Activated CD4-positive, alpha-beta T cell treated with anti-CD3 and anti-CD28 coated beads, Interleukin-2, amount 10 ng/mL, durations not matched to agents 7 days and 5 days (primary cell): ENCODE results near the gene RRP1B. TPM values are rescaled to one million over a fixed set of nuclear protein-coding genes. Genes with fewer than 3 reads are reported as not detected.

ENCODE experiments used
- CTCF ChIA-PET: fragments of 350-600 bp; sonication (Branson Sonifier 250); formaldehyde crosslinking; loops from one replicate; lab custom pipeline; 2021; ENCODE audit warnings: antibody characterized with exemption; lab: Charles Lee
- POLR2A ChIA-PET: fragments of 350-600 bp; sonication (Branson Sonifier 250); formaldehyde crosslinking; loops from one replicate; lab custom pipeline; 2021; ENCODE audit warnings: antibody characterized with exemption; lab: Charles Lee
- DNase-seq: peaks from one replicate; pipeline ENCODE4 v3.0.0-alpha.2; 2020
- H3K27ac Mint-ChIP-seq: one replicate; pipeline ENCODE4 v1.8.0; 2021; ENCODE audit warnings: mild to moderate bottlenecking, moderate library complexity, mixed read lengths
- H3K27me3 Mint-ChIP-seq: one replicate; pipeline ENCODE4 v1.8.0; 2021; ENCODE audit warnings: mixed read lengths
- H3K36me3 Mint-ChIP-seq: one replicate; pipeline ENCODE4 v1.8.0; 2021; ENCODE audit warnings: low read depth, mixed read lengths
- H3K4me1 Mint-ChIP-seq: one replicate; pipeline ENCODE4 v1.8.0; 2021; ENCODE audit warnings: mixed read lengths
- H3K4me3 Mint-ChIP-seq: one replicate; pipeline ENCODE4 v1.8.0; 2021; ENCODE audit warnings: mild to moderate bottlenecking, moderate library complexity, mixed read lengths
- H3K9me3 Mint-ChIP-seq: one replicate; pipeline ENCODE4 v1.8.0; 2021; ENCODE audit warnings: mixed read lengths
- total RNA-seq, 2 experiments: library from RNA; stranded (reverse); gene quantifications; one replicate each; pipeline ENCODE4 v1.2.3, GENCODE V29; 2021

The RRP1B gene
- total RNA-seq, 2 experiments from 2014 or later = 47.7 to 48.1 TPM

- H3K27me3 Mint-ChIP-seq = peaks cover 30% of the 10 kb centered on the region
- CTCF ChIA-PET = interaction anchor here (0.5 to 0.9 kb wide), 2 partner anchors 10 to 12 kb away, joined by 3 to 4 read pairs; no protein-coding TSS in a partner anchor
- no peak overlapping the region for H3K4me3 Mint-ChIP-seq
- H3K9me3 Mint-ChIP-seq = no peaks in the 10 kb centered on the region
- DNase-seq = no peak
- no peak overlapping the region for H3K27ac Mint-ChIP-seq
- POLR2A ChIA-PET = no interaction called here
- peaks cover 21% of the 10 kb centered on the region for H3K4me1 Mint-ChIP-seq
- H3K36me3 Mint-ChIP-seq = no peaks in the 10 kb centered on the region
Observed at GRCh38 chr21:43716376-43717165, 57.2 kb downstream of the RRP1B start.

- H3K4me3 Mint-ChIP-seq = peak overlapping the region; percentile 45
- POLR2A ChIA-PET = no interaction called here
Observed at GRCh38 chr21:43717166-43717853, 58.0 kb downstream of the RRP1B start.

GRCh38 chr21:43717967-43718871, 58.9 kb downstream of the RRP1B start:
- H3K4me1 Mint-ChIP-seq = peaks cover 30% of the 10 kb centered on the region
- peak overlapping the region; percentile 84 for H3K27ac Mint-ChIP-seq
- CTCF ChIA-PET = interaction anchor here (0.6 kb wide), 1 partner anchor 12 kb away, joined by 3 read pairs; no protein-coding TSS in a partner anchor
- H3K9me3 Mint-ChIP-seq = no peaks in the 10 kb centered on the region
- peak overlapping the region; percentile 77 for H3K4me3 Mint-ChIP-seq
- POLR2A ChIA-PET = no interaction called here
- no peaks in the 10 kb centered on the region for H3K36me3 Mint-ChIP-seq
- DNase-seq = no peak
- peaks cover 20% of the 10 kb centered on the region for H3K27me3 Mint-ChIP-seq

More at GRCh38 chr21:43717166-43717853, 58.0 kb downstream of the RRP1B start:
- CTCF ChIA-PET = interaction anchor here (0.6 to 0.9 kb wide), 2 partner anchors 11 kb away, joined by 3 read pairs; no protein-coding TSS in a partner anchor
- Mint-ChIP-seq H3K36me3 (no peaks in the 10 kb centered on the region), H3K27ac (peak overlapping the region; percentile 72), H3K27me3 (peaks cover 25% of the 10 kb centered on the region), H3K4me1 (peaks cover 27% of the 10 kb centered on the region), H3K9me3 (no peaks in the 10 kb centered on the region)
- DNase-seq = no peak

GRCh38 chr21:43718872-43719747, 59.8 kb downstream of the RRP1B start, which contains the start of gene PDXK:
PDXK (plus strand) TSS chr21:43719129; CDS start chr21:43719295, 166 bp downstream.
- Mint-ChIP-seq H3K9me3 (no peaks in the 10 kb centered on the region), H3K27ac (peak within 1 kb of the TSS; percentile 85), H3K36me3 (peaks cover 4% of the 10 kb centered on the region), H3K27me3 (peaks cover 20% of the 10 kb centered on the region), H3K4me3 (peak within 1 kb of the TSS; percentile 79), H3K4me1 (peaks cover 30% of the 10 kb centered on the region)
- ChIA-PET POLR2A (interaction anchor here (0.9 kb wide), 1 partner anchor 9 kb away, joined by 4 read pairs; no protein-coding TSS in a partner anchor), CTCF (interaction anchor here (1.1 kb wide), 1 partner anchor 11 kb away, joined by 4 read pairs; no protein-coding TSS in a partner anchor)
- DNase-seq = peak; percentile 75

- H3K27ac Mint-ChIP-seq = peak overlapping the region; percentile 85
Observed at GRCh38 chr21:43719748-43720538, 60.6 kb downstream of the RRP1B start.

GRCh38 chr21:43720539-43721166, 61.3 kb downstream of the RRP1B start:
- no peaks in the 10 kb centered on the region for H3K9me3 Mint-ChIP-seq
- ChIA-PET POLR2A (no interaction called here), CTCF (no interaction called here)
- DNase-seq = no peak
- H3K4me1 Mint-ChIP-seq = peaks cover 40% of the 10 kb centered on the region
- peaks cover 14% of the 10 kb centered on the region for H3K27me3 Mint-ChIP-seq
- H3K27ac Mint-ChIP-seq = peak overlapping the region; percentile 64
- H3K36me3 Mint-ChIP-seq = peaks cover 4% of the 10 kb centered on the region
- peak overlapping the region; percentile 79 for H3K4me3 Mint-ChIP-seq

More at GRCh38 chr21:43719748-43720538, 60.6 kb downstream of the RRP1B start:
- Mint-ChIP-seq H3K9me3 (no peaks in the 10 kb centered on the region), H3K36me3 (peaks cover 4% of the 10 kb centered on the region), H3K4me1 (peaks cover 32% of the 10 kb centered on the region), H3K4me3 (peak overlapping the region; percentile 79), H3K27me3 (peaks cover 20% of the 10 kb centered on the region)
- ChIA-PET POLR2A (interaction anchor here (0.9 kb wide), 1 partner anchor 9 kb away, joined by 4 read pairs; no protein-coding TSS in a partner anchor), CTCF (interaction anchor here (1.1 kb wide), 1 partner anchor 11 kb away, joined by 4 read pairs; no protein-coding TSS in a partner anchor)
- no peak for DNase-seq

GRCh38 chr21:43721206-43721605, 61.8 kb downstream of the RRP1B start:
- Mint-ChIP-seq H3K4me1 (peaks cover 43% of the 10 kb centered on the region), H3K36me3 (peaks cover 4% of the 10 kb centered on the region), H3K9me3 (no peaks in the 10 kb centered on the region), H3K4me3 (peak overlapping the region; percentile 79), H3K27ac (peak overlapping the region; percentile 64), H3K27me3 (peaks cover 14% of the 10 kb centered on the region)
- ChIA-PET CTCF (interaction anchor here (1.4 kb wide), 1 partner anchor 14 kb away, joined by 3 read pairs; no protein-coding TSS in a partner anchor), POLR2A (no interaction called here)
- DNase-seq = no peak

- peaks cover 4% of the 10 kb centered on the region for H3K36me3 Mint-ChIP-seq
- DNase-seq = no peak
- ChIA-PET POLR2A (no interaction called here), CTCF (interaction anchor here (1.4 kb wide), 1 partner anchor 13 kb away, joined by 3 read pairs; no protein-coding TSS in a partner anchor)
- no peak overlapping the region for H3K27ac Mint-ChIP-seq
- H3K27me3 Mint-ChIP-seq = peaks cover 10% of the 10 kb centered on the region
- peaks cover 48% of the 10 kb centered on the region for H3K4me1 Mint-ChIP-seq
- no peaks in the 10 kb centered on the region for H3K9me3 Mint-ChIP-seq
- H3K4me3 Mint-ChIP-seq = no peak overlapping the region
Observed at GRCh38 chr21:43721939-43722338, 62.6 kb downstream of the RRP1B start.

- no peak for DNase-seq
- Mint-ChIP-seq H3K4me3 (no peak overlapping the region), H3K4me1 (peaks cover 62% of the 10 kb centered on the region), H3K36me3 (peaks cover 4% of the 10 kb centered on the region), H3K9me3 (no peaks in the 10 kb centered on the region), H3K27ac (no peak overlapping the region), H3K27me3 (no peaks in the 10 kb centered on the region)
- ChIA-PET CTCF (interaction anchor here (1.1 to 2.5 kb wide), 2 partner anchors 13 to 18 kb away, joined by 3 to 8 read pairs; no protein-coding TSS in a partner anchor), POLR2A (no interaction called here)
Observed at GRCh38 chr21:43723648-43724047, 64.3 kb downstream of the RRP1B start.
